HG02870 (cell line): Measurements from ENCODE around the gene FBN3.
"Not testable (repeated sequence)": the region's sequence is repeated elsewhere in the genome, so short reads cannot be mapped to it uniquely, and the experiment has no call there.

Experiments used
- ATAC-seq: cut with Tn5 transposase; IDR thresholded peaks from one replicate; pipeline ENCODE4 v1.9.1; 2021; ENCODE audit warnings: mild to moderate bottlenecking, moderate library complexity; ENCODE audit not compliant: unreplicated experiment

The FBN3 gene

DNA sequence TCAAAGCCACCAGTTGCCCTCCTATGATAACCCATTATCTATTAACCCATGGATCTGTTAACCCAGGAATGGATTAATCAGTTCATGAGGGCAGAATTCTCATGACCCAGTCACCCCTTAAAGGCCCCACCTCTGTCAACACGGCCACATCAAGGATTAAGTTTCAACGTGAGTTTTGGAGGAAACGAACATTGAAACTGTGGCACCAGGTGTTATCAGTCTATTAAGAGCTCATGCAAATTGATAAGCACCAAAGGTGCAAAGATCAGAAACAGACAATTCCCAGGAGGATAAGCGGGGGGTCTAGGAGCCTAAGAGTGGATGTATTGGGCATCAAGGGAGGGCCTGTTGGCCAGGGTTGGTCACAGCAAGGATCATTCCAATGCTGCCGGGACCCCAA lies 124.1 kb downstream of the FBN3 start:
- no peak for ATAC-seq

DNA sequence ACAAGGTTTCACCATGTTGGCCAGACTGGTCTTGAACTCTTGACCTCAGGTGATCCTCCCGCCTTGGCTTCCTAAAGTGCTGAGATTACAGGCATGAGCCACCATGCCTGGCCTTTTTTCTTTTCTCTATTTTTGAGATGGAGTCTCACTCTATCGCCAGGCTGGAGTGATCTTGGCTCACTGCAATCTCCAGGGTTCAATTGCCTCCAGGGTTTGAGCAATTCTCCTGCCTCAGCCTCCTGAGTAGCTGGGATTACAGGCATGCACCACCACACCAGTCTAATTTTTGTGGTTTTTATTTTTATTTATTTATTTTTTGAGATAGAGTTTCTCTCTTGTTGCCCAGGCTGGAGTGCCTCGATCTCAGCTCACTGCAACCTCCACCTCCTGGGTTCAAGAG lies 125.1 kb downstream of the FBN3 start:
- ATAC-seq: not testable (repeated sequence)

DNA sequence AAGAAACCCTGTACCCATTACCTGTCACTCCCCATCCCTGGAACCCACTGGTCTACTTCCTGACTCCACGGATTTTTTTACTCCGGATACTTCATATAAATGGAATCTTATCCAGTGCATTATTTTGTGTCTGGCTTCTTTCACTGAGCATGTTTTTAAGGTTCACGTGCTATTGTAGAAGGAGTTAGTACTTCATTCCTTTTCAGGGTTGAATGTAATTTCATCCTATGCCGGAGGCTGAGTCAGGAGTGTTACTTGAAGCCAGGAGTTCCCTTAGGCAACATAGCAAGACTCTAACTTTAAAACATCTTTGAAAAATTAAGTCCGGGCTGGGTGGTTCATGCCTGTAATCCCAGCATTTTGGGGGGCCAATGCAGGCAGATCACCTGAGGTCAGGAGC lies 126.0 kb downstream of the FBN3 start:
- ATAC-seq: no peak

DNA sequence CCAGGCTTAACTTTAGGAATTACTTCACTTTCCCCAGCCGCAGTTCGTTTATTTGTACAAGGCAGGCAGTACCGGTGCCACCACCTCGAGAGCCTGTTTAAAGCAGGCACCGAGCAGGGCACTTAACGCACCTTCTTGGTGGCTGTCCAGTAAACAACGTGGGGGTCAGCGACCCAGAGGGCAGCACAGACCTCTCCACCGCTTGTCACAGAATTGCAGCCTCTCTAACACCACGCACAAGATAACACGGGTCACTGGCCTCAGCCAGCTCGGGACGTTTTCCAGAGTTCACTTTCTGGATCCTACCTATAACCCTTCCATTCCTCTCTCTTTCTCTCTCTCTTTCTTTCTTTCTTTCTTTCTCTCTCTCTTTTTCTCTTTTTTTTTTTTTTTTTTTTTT lies 127.1 kb downstream of the FBN3 start:
- ATAC-seq: no peak

DNA sequence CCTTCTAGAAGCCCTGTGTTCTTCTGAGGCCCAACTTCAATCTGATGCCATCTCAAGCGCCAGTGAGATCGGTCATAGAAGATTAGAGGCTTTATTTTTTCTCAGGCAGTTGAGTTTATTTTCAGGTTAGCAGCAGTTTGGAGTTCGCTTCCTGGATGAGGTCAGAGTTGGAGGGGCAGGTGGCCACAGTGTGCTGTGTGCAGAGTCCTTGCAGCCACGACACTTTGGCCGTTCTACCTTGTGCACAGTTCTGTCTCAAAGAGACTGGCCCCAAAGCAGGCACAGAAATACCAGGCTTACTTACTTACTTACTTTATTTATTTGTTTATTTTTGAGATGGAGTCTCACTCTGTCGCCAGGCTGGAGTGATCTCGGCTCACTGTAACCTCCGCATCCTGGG lies 128.0 kb downstream of the FBN3 start:
- no peak for ATAC-seq

DNA sequence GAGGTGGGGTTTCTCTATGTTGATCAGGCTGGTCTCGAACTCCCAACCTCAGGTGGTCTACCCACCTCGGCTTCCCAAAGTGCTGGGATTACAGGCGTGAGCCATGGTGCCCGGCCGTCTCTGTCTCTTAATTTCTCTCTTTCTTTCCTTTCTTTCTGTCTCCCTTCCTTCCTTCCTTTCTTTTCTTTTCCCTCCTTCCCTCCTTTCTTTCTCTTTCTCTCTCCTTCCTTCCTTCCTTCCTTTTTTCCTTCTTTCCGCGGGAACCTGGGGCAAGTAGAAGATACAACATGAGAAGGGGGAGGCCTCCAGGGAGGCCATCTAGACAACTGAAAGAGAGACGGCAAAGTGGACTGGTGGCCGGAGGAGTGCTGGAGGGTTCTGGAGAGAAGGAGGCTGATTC lies 128.7 kb downstream of the FBN3 start:
- ATAC-seq: no peak

DNA sequence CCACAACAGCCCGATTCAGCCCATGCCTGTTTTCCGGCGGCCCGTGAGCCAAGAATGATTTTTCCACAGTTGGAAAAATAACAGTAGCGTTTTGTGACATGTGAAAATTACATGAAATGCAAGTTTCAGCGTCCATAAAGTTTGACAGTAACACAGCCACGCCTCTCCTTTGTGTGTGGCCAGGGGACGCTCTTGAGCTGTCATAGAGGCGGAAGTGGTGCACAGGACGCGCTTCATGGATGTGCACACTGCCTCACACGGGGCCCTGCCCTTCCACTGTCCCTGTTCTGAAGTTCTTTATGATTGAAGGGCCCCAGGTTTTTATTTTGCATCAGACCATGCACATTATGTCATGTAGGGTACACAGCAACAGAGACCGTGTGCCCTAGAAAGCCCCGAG lies 131.6 kb downstream of the FBN3 start:
- no peak for ATAC-seq
